GM12874 (cell line): ENCODE results near the gene KCNK7.

ENCODE experiments used
- CTCF ChIP-seq: IDR thresholded peaks from 2 replicates; pipeline ENCODE4 v1.5.1; 2011; ENCODE audit warnings: low read depth, mild to moderate bottlenecking, control low read depth, low read length, moderate library complexity; ENCODE audit not compliant: insufficient read depth

KCNK7 gene

GRCh38 chr11:65617990-65618751 lies 22.6 kb upstream of the KCNK7 start:
- TF ChIP-seq CTCF = no peak

- TF ChIP-seq CTCF = no peak
Measured at GRCh38 chr11:65617136-65617850, 21.7 kb upstream of the KCNK7 start.

GRCh38 chr11:65616575-65617001 lies 21.0 kb upstream of the KCNK7 start:
- TF ChIP-seq CTCF = no peak

GRCh38 chr11:65615950-65616574 lies 20.5 kb upstream of the KCNK7 start:
- no peak for TF ChIP-seq CTCF

GRCh38 chr11:65615229-65615949 lies 19.8 kb upstream of the KCNK7 start, which contains the start of gene PCNX3:
PCNX3 (plus strand) TSS chr11:65615776; CDS start chr11:65616312, 536 bp downstream.
- no peak for TF ChIP-seq CTCF

GRCh38 chr11:65613091-65613928 lies 17.7 kb upstream of the KCNK7 start:
- no peak for TF ChIP-seq CTCF
